Activated T-cell treated with anti-CD3 and anti-CD28 coated beads for 48 hours (primary cell): ENCODE results near the gene MAST2.
A peak's percentile ranks its signal among the peaks of the same experiment; 100 is the strongest.
"Not testable (repeated sequence)": the region's sequence is repeated elsewhere in the genome, so short reads cannot be mapped to it uniquely, and the experiment has no call there.

ENCODE experiments used
- DNase-seq: peaks from one replicate; pipeline ENCODE4 v3.0.0-alpha.2; 2020; ENCODE audit warnings: low read depth

MAST2 gene

DNA sequence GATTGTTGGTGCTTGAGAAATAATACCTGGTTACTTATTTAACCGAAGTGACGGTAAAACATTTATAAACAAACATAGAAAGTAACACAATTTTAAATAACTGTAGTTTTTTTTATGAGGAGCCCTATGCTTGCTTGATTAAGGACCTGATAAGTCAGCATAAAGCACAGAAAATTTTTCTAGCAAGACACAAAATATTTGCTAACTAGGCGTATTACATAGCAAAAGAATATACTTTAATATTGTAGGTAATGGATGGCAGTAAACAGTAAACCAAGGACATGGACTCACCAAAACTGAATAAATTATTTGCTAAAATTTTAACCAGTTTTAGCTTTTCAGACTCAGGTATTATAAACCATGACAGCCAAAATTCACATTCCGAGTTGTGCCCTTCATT lies 90.9 kb downstream of the MAST2 start:
- DNase-seq = no peak

DNA sequence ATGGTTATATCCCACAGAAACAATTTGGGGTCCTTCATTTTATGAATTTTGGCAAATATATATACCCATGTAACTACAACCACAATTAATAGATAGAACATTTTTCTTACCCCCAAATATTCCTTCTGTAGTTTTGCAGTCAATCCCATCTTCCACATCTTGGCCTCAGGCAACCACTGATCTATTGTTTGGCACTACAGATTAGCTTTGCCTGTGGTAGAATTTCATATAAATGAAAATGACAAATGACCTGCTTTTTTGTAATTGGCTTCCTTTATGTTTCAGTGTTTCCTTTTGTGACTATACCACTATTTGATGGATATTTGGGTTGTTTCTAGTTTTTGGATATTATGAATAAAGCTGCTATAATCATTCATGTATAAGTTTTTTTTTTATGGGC lies 91.5 kb downstream of the MAST2 start:
- DNase-seq = no peak

DNA sequence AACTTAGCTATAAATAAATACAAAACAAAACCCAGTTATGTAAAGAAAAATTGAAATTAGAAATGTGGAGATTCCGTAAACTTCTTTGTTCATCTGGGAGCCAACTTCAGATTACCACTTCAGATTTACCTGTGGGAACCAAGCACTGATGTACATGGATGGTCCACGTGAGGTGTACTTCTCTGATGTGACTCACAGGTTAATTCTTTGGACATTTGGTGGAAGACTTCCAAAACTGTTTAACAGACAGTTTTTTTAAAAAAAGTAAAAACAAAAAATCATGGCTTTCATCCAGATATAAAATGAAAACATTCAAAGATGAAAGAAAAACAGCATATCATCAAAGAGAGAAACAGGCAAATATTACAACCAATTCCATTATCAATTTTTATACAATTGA lies 92.0 kb downstream of the MAST2 start:
- no peak for DNase-seq

DNA sequence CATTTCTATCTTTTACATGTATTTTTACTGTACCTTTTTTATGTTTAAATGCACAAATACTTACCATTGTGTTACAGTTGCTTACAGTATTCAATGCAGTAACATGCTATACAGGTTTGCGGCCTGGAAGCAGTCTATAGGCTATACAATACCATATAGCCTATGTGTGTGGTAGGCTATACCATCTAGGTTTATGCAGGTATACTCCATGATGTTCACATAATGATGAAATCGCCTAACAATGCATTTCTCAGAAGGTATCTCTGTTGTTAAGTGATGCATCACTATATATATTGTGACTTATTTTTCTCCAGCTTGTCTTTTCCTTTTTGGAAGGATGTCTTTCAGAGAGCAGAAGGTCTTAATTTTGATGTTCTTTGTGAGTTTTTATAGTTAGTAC lies 103.5 kb downstream of the MAST2 start:
- DNase-seq = no peak

GRCh38 chr1:45908611-45909140 lies 105.3 kb downstream of the MAST2 start:
- no peak for DNase-seq

DNA sequence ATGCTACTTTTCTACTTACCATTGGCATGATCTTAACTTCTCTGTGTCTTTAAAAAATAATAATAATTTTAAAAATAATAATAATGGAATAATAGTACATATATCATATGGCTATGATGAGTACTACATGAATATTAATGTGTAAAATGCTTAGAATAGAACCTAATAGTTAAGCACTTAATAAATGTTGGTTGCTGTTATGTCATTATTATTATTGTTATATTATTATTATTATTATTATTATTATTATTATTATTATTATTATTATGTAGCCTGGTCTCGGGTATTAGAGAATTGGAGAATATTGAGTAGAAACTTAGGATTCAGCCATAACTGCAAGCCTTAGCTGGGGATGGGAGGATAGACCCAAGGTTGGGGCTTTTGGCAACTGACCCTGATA lies 108.2 kb downstream of the MAST2 start:
- no peak for DNase-seq

DNA sequence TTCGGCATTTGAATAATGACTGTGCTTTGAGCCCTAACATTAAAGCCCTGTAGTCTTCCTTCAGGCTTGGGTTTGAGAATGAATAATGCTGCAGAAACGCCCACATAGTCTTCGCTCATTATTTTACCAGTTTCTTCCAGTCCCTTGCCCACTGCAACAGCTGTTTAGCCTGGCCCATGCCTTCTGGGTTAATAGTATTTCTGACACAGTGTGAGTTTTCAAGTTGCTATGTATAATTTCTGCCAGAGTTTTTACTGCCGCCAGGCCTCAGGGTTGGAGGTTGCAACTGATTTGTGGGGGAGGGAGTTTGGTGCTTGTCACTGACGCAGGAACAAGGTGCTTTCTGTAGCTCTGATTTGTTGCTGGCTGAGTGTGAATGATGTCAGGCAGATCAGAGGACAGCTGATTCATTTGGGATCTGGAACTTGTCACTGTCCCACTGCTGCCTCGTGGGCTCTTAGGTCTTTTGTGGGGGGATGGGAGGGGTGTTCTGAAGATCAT lies 109.8 kb downstream of the MAST2 start:
- peak; percentile 2 for DNase-seq

- no peak for DNase-seq
These were observed 110.5 kb downstream of the MAST2 start for GRCh38 chr1:45913731-45914501.

GRCh38 chr1:45914836-45915235 lies 111.4 kb downstream of the MAST2 start:
- DNase-seq = no peak

DNA sequence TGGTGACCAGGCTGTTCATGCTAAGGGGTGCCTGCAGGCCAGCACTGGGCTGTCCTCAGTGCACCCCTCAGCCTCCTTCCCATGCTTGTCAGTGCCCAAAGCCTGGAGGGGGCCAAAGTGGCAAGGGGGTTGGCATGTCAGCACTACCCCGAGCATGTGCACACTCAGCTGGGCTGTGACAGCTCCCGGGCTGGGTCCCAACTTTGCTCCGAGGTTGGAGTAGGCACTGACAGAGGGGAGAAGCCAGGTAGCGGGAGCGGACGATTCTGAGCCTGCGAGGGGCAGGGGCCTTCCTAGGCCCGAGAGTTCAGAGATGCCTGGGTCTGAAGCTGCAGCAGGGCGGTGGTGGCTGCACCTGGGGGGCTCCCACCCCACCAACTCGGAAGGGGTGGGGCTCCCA lies 119.0 kb downstream of the MAST2 start:
- DNase-seq = no peak

- DNase-seq = no peak
These were observed 119.4 kb downstream of the MAST2 start for GRCh38 chr1:45922813-45923212.

- no peak for DNase-seq
These were observed 119.9 kb downstream of the MAST2 start for GRCh38 chr1:45923343-45923742.

DNA sequence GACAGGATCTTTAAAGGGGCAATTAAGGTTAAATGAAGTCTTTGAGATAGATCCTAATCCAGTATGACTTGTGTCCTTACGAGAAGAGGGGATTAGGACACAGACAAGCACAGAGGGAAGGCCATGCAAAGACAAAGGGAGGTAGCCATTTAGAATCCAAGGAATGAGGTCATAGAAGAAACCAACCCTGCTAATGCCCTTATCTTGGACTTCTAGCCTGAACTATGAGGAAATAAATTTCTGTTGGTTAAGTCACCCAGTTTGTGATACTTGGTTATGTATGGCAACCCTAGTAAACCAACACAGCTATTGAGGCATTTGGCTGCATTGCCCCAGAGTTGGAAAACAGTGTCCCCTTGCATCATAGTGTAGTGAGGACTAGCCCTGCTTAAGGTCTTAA lies 121.3 kb downstream of the MAST2 start:
- no peak for DNase-seq

DNA sequence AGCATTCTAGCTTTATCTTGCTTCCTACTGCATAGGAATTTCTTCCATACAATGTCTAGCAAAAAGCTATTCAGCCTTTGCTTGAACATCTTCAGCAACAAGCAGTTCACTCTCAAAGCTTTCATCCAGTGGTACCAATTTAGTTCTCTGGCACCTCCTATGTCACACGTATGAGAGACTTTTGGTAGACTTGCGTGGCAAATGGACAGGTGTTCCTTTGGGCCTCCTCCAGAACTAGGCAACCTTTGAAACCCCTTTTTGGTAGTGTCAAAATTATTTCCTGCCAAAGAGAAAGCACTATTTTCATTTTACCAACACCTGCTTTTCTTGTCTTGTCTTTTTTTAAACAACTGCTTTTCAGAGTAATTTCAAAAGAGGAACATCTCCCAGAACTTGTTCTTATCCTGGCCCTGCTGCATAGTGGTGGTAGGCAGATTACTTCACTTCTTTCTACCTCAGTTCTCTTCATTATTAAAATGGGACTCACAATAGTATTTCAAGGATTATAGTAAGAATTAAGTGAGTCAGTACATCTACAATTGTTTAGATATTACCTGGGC lies 122.4 kb downstream of the MAST2 start:
- DNase-seq = no peak

GRCh38 chr1:45926330-45926729 lies 122.9 kb downstream of the MAST2 start:
- DNase-seq = no peak

DNA sequence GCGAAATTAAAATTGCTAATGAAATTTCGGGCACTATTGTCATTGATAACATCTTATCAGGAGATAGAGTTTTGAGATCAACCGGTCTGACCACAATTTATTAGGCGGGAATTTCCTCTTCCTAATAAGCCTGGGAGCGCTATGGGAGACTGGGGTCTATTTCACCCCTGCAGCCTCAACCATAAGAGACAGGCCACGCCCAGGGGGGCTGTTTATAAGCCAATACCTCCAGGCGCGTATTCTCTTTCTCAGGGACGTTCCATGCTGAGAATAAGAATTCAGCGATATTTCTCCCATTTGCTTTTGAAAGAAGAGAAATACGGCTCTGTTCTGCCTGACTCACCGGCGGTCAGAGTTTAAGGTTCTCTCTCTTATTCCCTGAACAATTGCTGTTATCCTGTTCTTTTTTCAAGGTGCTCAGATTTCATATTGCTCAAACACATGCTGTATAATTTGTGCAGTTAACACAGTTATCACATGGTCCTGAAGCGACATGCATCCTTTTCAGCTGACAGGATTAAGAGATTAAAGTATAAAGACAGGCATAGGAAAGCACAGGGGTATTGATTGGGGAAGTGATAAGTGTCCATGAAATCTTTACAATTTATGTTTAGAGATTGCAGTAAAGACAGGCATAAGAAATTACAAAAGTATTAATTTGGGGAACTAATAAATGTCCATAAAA lies 124.0 kb downstream of the MAST2 start:
- DNase-seq = not testable (repeated sequence)

GRCh38 chr1:45928486-45929205 lies 125.2 kb downstream of the MAST2 start:
- DNase-seq = no peak

DNA sequence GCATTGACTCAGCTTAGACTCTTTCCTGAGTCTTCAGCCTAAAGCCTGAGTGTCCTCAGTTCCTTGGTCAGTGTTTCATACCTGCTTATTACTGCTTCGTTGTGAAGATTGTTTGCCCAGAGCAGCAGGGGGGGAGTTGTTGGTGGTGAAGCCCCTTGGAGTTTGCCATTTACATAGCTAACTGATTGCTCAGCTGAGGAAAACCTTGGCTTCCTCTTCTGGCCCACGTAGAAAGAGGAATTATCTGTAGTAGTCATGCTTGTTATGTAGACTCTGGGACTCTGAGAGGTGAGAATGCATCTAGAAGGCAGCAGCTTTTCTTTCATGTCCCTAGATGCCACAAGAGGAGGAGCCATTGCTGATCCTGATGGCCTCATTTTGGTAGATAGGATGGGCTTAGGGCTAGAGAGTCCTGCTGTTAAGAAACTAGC lies 125.9 kb downstream of the MAST2 start:
- DNase-seq = no peak

GRCh38 chr1:45930258-45931150 lies 127.1 kb downstream of the MAST2 start:
- DNase-seq = no peak

GRCh38 chr1:45932205-45932604 lies 128.8 kb downstream of the MAST2 start:
- not testable (repeated sequence) for DNase-seq

DNA sequence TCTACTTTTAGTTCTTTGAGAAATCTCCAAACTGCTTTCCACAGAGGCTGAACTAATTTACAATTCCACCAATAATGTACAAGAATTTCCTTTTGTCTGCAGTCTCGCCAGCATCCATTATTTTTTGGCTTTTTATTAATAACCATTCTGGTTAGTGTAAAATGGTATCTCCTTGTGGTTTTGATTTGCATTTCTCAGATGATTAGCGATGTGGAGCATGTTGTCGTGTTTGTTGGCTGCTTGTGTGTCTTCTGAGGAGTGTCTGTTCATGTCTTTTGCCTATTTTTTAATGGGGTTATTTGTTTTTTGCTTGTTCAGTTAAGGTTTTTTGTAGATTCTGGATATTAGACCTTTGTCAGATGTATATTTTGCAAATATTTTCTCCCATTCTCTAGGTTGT lies 131.5 kb downstream of the MAST2 start:
- DNase-seq = no peak
